Skeletal muscle cell (primary cell): ENCODE measurements around the gene SH3PXD2A.

Experiments
- DNase-seq: peaks from one replicate; pipeline ENCODE4 v3.0.0-alpha.2; 2010; ENCODE audit warnings: low read depth
- H3K4me3 ChIP-seq: 2 replicates; pipeline ENCODE4 v1.5.1; 2011; ENCODE audit warnings: low read depth, mild to moderate bottlenecking, control low read depth, low read length, moderate library complexity

The SH3PXD2A gene

GRCh38 chr10:103683851-103684250 lies 171.5 kb downstream of the SH3PXD2A start:
- H3K4me3 ChIP-seq: no peak overlapping the region
- DNase-seq: no peak

- H3K4me3 ChIP-seq: no peak overlapping the region
- DNase-seq: no peak
These were observed 172.7 kb downstream of the SH3PXD2A start for GRCh38 chr10:103682631-103683030.

GRCh38 chr10:103681617-103682399 lies 173.6 kb downstream of the SH3PXD2A start:
- H3K4me3 ChIP-seq: no peak overlapping the region
- no peak for DNase-seq

GRCh38 chr10:103680869-103681236 lies 174.5 kb downstream of the SH3PXD2A start:
- no peak overlapping the region for H3K4me3 ChIP-seq
- DNase-seq: no peak

- DNase-seq: no peak
- H3K4me3 ChIP-seq: no peak overlapping the region
These were observed 176.1 kb downstream of the SH3PXD2A start for GRCh38 chr10:103679096-103679790.

GRCh38 chr10:103678178-103678526 lies 177.2 kb downstream of the SH3PXD2A start:
- H3K4me3 ChIP-seq: peak overlapping the region; percentile 53
- peak; percentile 99 for DNase-seq

GRCh38 chr10:103677486-103678177 lies 177.7 kb downstream of the SH3PXD2A start:
- H3K4me3 ChIP-seq: peak overlapping the region; percentile 53
- DNase-seq: no peak

GRCh38 chr10:103676851-103677417 lies 178.4 kb downstream of the SH3PXD2A start:
- peak; percentile 87 for DNase-seq
- peak overlapping the region; percentile 53 for H3K4me3 ChIP-seq

GRCh38 chr10:103676058-103676785 lies 179.2 kb downstream of the SH3PXD2A start:
- peak; percentile 75 for DNase-seq
- peak overlapping the region; percentile 53 for H3K4me3 ChIP-seq

GRCh38 chr10:103673606-103674005 lies 181.8 kb downstream of the SH3PXD2A start:
- H3K4me3 ChIP-seq: no peak overlapping the region
- no peak for DNase-seq

GRCh38 chr10:103672345-103672744 lies 183.0 kb downstream of the SH3PXD2A start:
- H3K4me3 ChIP-seq: no peak overlapping the region
- no peak for DNase-seq

- no peak overlapping the region for H3K4me3 ChIP-seq
- DNase-seq: no peak
These were observed 184.1 kb downstream of the SH3PXD2A start for GRCh38 chr10:103671126-103671895.

- no peak for DNase-seq
- H3K4me3 ChIP-seq: no peak overlapping the region
These were observed 185.4 kb downstream of the SH3PXD2A start for GRCh38 chr10:103669944-103670343.

GRCh38 chr10:103669243-103669929 lies 186.0 kb downstream of the SH3PXD2A start:
- DNase-seq: no peak
- no peak overlapping the region for H3K4me3 ChIP-seq

GRCh38 chr10:103668351-103669242 lies 186.8 kb downstream of the SH3PXD2A start:
- peak overlapping the region; percentile 23 for H3K4me3 ChIP-seq
- DNase-seq: no peak

- no peak for DNase-seq
- H3K4me3 ChIP-seq: no peak overlapping the region
These were observed 188.0 kb downstream of the SH3PXD2A start for GRCh38 chr10:103667356-103667755.

GRCh38 chr10:103666762-103667150 lies 188.6 kb downstream of the SH3PXD2A start:
- no peak for DNase-seq

More at GRCh38 chr10:103666762-103667150, 188.6 kb downstream of the SH3PXD2A start:
- no peak overlapping the region for H3K4me3 ChIP-seq
